IMR-90 (cell line): ENCODE results near the gene ITGB1BP2. TPM values are rescaled to one million over a fixed set of nuclear protein-coding genes. Genes with fewer than 3 reads are reported as not detected.

Experiments used
- ATAC-seq: fragments of 200-7000 bp; cut with Tn5 transposase; 2 replicates; pipeline ENCODE4 v1.9.1; 2020; ENCODE audit warnings: low read depth, mild to moderate bottlenecking, moderate library complexity
- BruUV-seq: library from RNA; stranded (reverse); fragments of 400-500 nt; replicated peaks from 2 replicates; lab custom pipeline; 2021; lab: Mats Ljungman, UMichigan
- CTCF ChIA-PET: fragments of 300-600 bp; formaldehyde crosslinking; extraction: SDS; loops from one replicate; lab custom pipeline; 2021; ENCODE audit warnings: antibody characterized with exemption; lab: Yijun Ruan, JAX
- POLR2A ChIA-PET: fragments of 300-600 bp; sonication (Branson Sonifier 250); formaldehyde crosslinking; loops from one replicate; lab custom pipeline; 2022; ENCODE audit warnings: antibody characterized with exemption; ENCODE audit not compliant: unreplicated experiment; lab: Charles Lee
- DNase-seq: peaks from one replicate; pipeline ENCODE4 v3.0.0; 2013
- H2AFZ ChIP-seq: replicated peaks from 2 replicates; pipeline ENCODE3; 2013; ENCODE audit warnings: low read length, mild to moderate bottlenecking; ENCODE audit not compliant: poor library complexity
- H2AK5ac ChIP-seq: 2 replicates; pipeline ENCODE4 v1.6.1; 2013; ENCODE audit warnings: low read depth, low read length, inconsistent platforms
- H2AK9ac ChIP-seq: replicated peaks from 2 replicates; pipeline ENCODE3; 2013; ENCODE audit warnings: mild to moderate bottlenecking, low read depth, low read length, moderate library complexity; ENCODE audit not compliant: poor library complexity
- H2BK120ac ChIP-seq: 2 replicates; pipeline ENCODE4 v1.6.1; 2013; ENCODE audit warnings: low read depth, low read length, inconsistent platforms
- H2BK15ac ChIP-seq: 3 replicates; pipeline ENCODE4 v1.6.1; 2013; ENCODE audit warnings: low read depth, low read length, inconsistent platforms
- H2BK20ac ChIP-seq: 2 replicates; pipeline ENCODE4 v1.6.1; 2013; ENCODE audit warnings: low read depth, mild to moderate bottlenecking, inconsistent platforms, low read length, moderate library complexity
- H2BK5ac ChIP-seq: 2 replicates; pipeline ENCODE4 v1.6.1; 2013; ENCODE audit warnings: mild to moderate bottlenecking, low read depth, low read length, inconsistent platforms; ENCODE audit not compliant: poor library complexity, severe bottlenecking
- H3K14ac ChIP-seq: replicated peaks from 2 replicates; pipeline ENCODE4 v1.6.1; 2013; ENCODE audit warnings: low read depth, low read length, inconsistent platforms
- H3K18ac ChIP-seq: 2 replicates; pipeline ENCODE4 v1.6.1; 2013; ENCODE audit warnings: low read depth, low read length, control low read depth
- H3K23ac ChIP-seq: 2 replicates; pipeline ENCODE4 v1.6.1; 2013; ENCODE audit warnings: low read depth, low read length, inconsistent platforms
- H3K27ac ChIP-seq: 2 replicates; pipeline ENCODE4 v1.5.1; 2013; ENCODE audit warnings: mild to moderate bottlenecking, control low read depth, low read length; ENCODE audit not compliant: insufficient read depth
- H3K27me3 ChIP-seq: 2 replicates; pipeline ENCODE4 v1.6.1; 2013; ENCODE audit warnings: low read length; ENCODE audit not compliant: control insufficient read depth, insufficient read depth
- H3K36me3 ChIP-seq: 2 replicates; pipeline ENCODE4 v1.6.1; 2013; ENCODE audit warnings: low read length, mixed read lengths; ENCODE audit not compliant: control insufficient read depth, insufficient read depth
- H3K4ac ChIP-seq: 2 replicates; pipeline ENCODE4 v1.6.1; 2013; ENCODE audit warnings: low read depth, low read length, inconsistent platforms
- H3K4me1 ChIP-seq: 2 replicates; pipeline ENCODE4 v1.6.1; 2013; ENCODE audit warnings: low read length, mixed read lengths; ENCODE audit not compliant: control insufficient read depth, insufficient read depth
- H3K4me2 ChIP-seq: 2 replicates; pipeline ENCODE4 v1.6.1; 2013; ENCODE audit warnings: low read depth, mild to moderate bottlenecking, control low read depth, low read length, moderate library complexity
- H3K4me3 ChIP-seq: 2 replicates; pipeline ENCODE4 v1.5.1; 2013; ENCODE audit warnings: low read depth, mild to moderate bottlenecking, control low read depth, low read length, moderate library complexity; ENCODE audit not compliant: insufficient read depth
- H3K56ac ChIP-seq: 2 replicates; pipeline ENCODE4 v1.6.1; 2013; ENCODE audit warnings: low read length, inconsistent platforms; ENCODE audit not compliant: insufficient read depth; ENCODE audit errors: extremely low read depth
- H3K79me1 ChIP-seq, 2 experiments: 2 replicates each; pipeline ENCODE4 v1.6.1; 2013; ENCODE audit warnings: low read length in 2 of 2, inconsistent platforms in 1 of 2, low read depth in 1 of 2
- H3K9ac ChIP-seq: 2 replicates; pipeline ENCODE4 v1.6.1; 2013; ENCODE audit warnings: low read depth, low read length, control low read depth
- H3K9me1 ChIP-seq: 2 replicates; pipeline ENCODE4 v1.6.1; 2013; ENCODE audit warnings: low read length, inconsistent platforms; ENCODE audit not compliant: insufficient read depth
- H3K9me3 ChIP-seq: 2 replicates; pipeline ENCODE4 v1.6.1; 2013; ENCODE audit warnings: low read length; ENCODE audit not compliant: control insufficient read depth, insufficient read depth
- H4K20me1 ChIP-seq: 2 replicates; pipeline ENCODE4 v1.6.1; 2013; ENCODE audit warnings: low read length, inconsistent platforms; ENCODE audit not compliant: insufficient read depth
- H4K5ac ChIP-seq: 2 replicates; pipeline ENCODE4 v1.6.1; 2013; ENCODE audit warnings: mild to moderate bottlenecking, low read depth, low read length, control low read depth
- H4K8ac ChIP-seq, 2 experiments: 2 replicates each; pipeline ENCODE4 v1.6.1; 2013; ENCODE audit warnings: low read depth in 2 of 2, low read length in 2 of 2, control low read depth in 1 of 2, inconsistent platforms in 1 of 2
- H4K91ac ChIP-seq: 2 replicates; pipeline ENCODE4 v1.6.1; 2013; ENCODE audit warnings: low read depth, low read length, inconsistent platforms; ENCODE audit not compliant: insufficient read depth
- BHLHE40 ChIP-seq: fragments of 150-350 bp; IDR thresholded peaks from 2 replicates; pipeline ENCODE4 v1.6.1; 2016; ENCODE audit warnings: mild to moderate bottlenecking, low read depth, low read length
- CEBPB ChIP-seq: IDR thresholded peaks from 2 replicates; pipeline ENCODE4 v1.6.1; 2012; ENCODE audit warnings: low read depth, low read length, improper control_type of control experiment
- CHD1 ChIP-seq: IDR thresholded peaks from 2 replicates; pipeline ENCODE4 v1.6.1; 2012; ENCODE audit warnings: low read depth, low read length, improper control_type of control experiment
- ELK1 ChIP-seq: fragments of 150-350 bp; IDR thresholded peaks from 2 replicates; pipeline ENCODE4 v1.6.1; 2016; ENCODE audit warnings: low read depth, mild to moderate bottlenecking, low read length, moderate library complexity, borderline replicate concordance
- FOS ChIP-seq: fragments of 150-350 bp; IDR thresholded peaks from 2 replicates; pipeline ENCODE4 v1.6.1; 2016; ENCODE audit warnings: low read depth, low read length
- MAFK ChIP-seq: IDR thresholded peaks from 2 replicates; pipeline ENCODE4 v1.6.1; 2012; ENCODE audit warnings: low read depth, low read length, improper control_type of control experiment
- MXI1 ChIP-seq: IDR thresholded peaks from 2 replicates; pipeline ENCODE4 v1.6.1; 2012; ENCODE audit warnings: low read depth, mild to moderate bottlenecking, low read length, moderate library complexity, borderline replicate concordance
- NFE2L2 ChIP-seq: fragments of 150-350 bp; IDR thresholded peaks from 2 replicates; pipeline ENCODE4 v1.6.1; 2016; ENCODE audit warnings: low read depth, mild to moderate bottlenecking, low read length
- POLR2A ChIP-seq: IDR thresholded peaks from 2 replicates; pipeline ENCODE4 v1.6.1; 2012; ENCODE audit warnings: mild to moderate bottlenecking, low read depth, low read length
- RAD21 ChIP-seq: IDR thresholded peaks from 2 replicates; pipeline ENCODE4 v1.6.1; 2012; ENCODE audit warnings: low read length, improper control_type of control experiment
- RCOR1 ChIP-seq: IDR thresholded peaks from 2 replicates; pipeline ENCODE4 v1.6.1; 2012; ENCODE audit warnings: mild to moderate bottlenecking, low read length, improper control_type of control experiment; ENCODE audit not compliant: insufficient replicate concordance
- RFX5 ChIP-seq: IDR thresholded peaks from 2 replicates; pipeline ENCODE4 v1.8.0; 2012; ENCODE audit warnings: low read depth, mild to moderate bottlenecking, low read length, moderate library complexity
- SMC3 ChIP-seq: fragments of 150-350 bp; IDR thresholded peaks from 2 replicates; pipeline ENCODE4 v1.6.1; 2016; ENCODE audit warnings: low read depth, mild to moderate bottlenecking, antibody characterized with exemption, low read length, moderate library complexity
- WGBS, 2 experiments: methylation state at CpG; one replicate each; pipeline versions ENCODE4 v1.1.5 to v1.1.7; 2013; ENCODE audit warnings: missing lambda C conversion rate in 2 of 2; ENCODE audit not compliant: insufficient read length in 1 of 2; ENCODE audit errors: extremely low coverage in 2 of 2; 5-methylcytosine and 5-hydroxymethylcytosine counted together
- dilution Hi-C: fragments of 300-500 bp; cut with HindIII; formaldehyde crosslinking; loops from one replicate; pipeline ENCODE4 v1.14.3; 2018; ENCODE audit warnings: low sequenced_read_pairs; ENCODE audit not compliant: unreplicated experiment
- in situ Hi-C: fragments of 300-500 bp; cut with MboI; formaldehyde crosslinking; loops from 3 replicates; pipeline ENCODE4 v1.14.3; 2019; ENCODE audit warnings: low sequenced_read_pairs, inconsistent platforms, mixed read lengths
- intact Hi-C: fragments of 100-400 bp; cut with micrococcal nuclease; formaldehyde crosslinking; loops from 2 replicates; pipeline ENCODE4 v1.10.0; 2022
- polyA plus RNA-seq, 3 experiments: library from polyadenylated mRNA; depleted of rRNA; stranded (reverse); fragments of >200 nt; gene quantifications; 2 replicates each; pipeline ENCODE4 v1.2.3, GENCODE V29; 2012; ENCODE audit warnings: low replicate concordance in 1 of 3
- total RNA-seq: library from RNA; depleted of rRNA; stranded (reverse); fragments of >200 nt; gene quantifications from 2 replicates; pipeline ENCODE4 v1.2.3, GENCODE V29; 2012
- TF ChIP-seq, protein P1 (sequence below): fragments of 150-350 bp; IDR thresholded peaks from 2 replicates; pipeline ENCODE4 v1.6.1; 2017; ENCODE audit warnings: mild to moderate bottlenecking, antibody characterized with exemption, low read length, low read depth
- TF ChIP-seq, protein P2 (sequence below): conservative IDR thresholded peaks from 2 replicates; pipeline ENCODE4 v1.5.1; 2012; ENCODE audit warnings: mild to moderate bottlenecking, low read depth, low read length, improper control_type of control experiment

The ITGB1BP2 gene
- total and polyA plus RNA-seq, 2 of the 4 experiments (the other 2 are of a cell fraction): 3.0 to 3.5 TPM

GRCh38 chrX:71304561-71304960, 3.0 kb downstream of the ITGB1BP2 start:
- H3K4ac ChIP-seq: no peak overlapping the region
- no peak overlapping the region for H2AK9ac ChIP-seq
- H2BK20ac ChIP-seq: no peak overlapping the region
- ChIA-PET POLR2A (no interaction called here), CTCF (no interaction called here)
- H3K27me3 ChIP-seq: no peaks in the 10 kb centered on the region
- no peak overlapping the region for H4K91ac ChIP-seq
- ATAC-seq: no peak
- no peak overlapping the region for H2BK15ac ChIP-seq
- WGBS, 2 experiments: no CpG with 5 or more reads among the region's 2 CpGs
- no peak overlapping the region for H3K56ac ChIP-seq
- no peak overlapping the region for H2AK5ac ChIP-seq
- H3K4me3 ChIP-seq: no peak overlapping the region
- H3K9ac ChIP-seq: no peak overlapping the region
- dilution Hi-C loops: no loop called here
- no peak overlapping the region for H2BK120ac ChIP-seq
- H3K27ac ChIP-seq: no peak overlapping the region
- H3K9me1 ChIP-seq: peaks cover 3% of the 10 kb centered on the region; the same call in 1 of the 2 replicates
- H2AFZ ChIP-seq: no peak overlapping the region
- no peak overlapping the region for H3K18ac ChIP-seq
- H4K20me1 ChIP-seq: peaks cover 7% of the 10 kb centered on the region; the same call in 1 of the 2 replicates
- H2BK5ac ChIP-seq: no peak overlapping the region
- no peak overlapping the region for H4K5ac ChIP-seq
- in situ Hi-C loops: no loop called here
- no peaks in the 10 kb centered on the region for H3K4me1 ChIP-seq
- peaks cover 13% of the 10 kb centered on the region for H3K36me3 ChIP-seq
- TF ChIP-seq BHLHE40: no peak
- TF ChIP-seq CEBPB: no peak
- TF ChIP-seq, protein P1, sequence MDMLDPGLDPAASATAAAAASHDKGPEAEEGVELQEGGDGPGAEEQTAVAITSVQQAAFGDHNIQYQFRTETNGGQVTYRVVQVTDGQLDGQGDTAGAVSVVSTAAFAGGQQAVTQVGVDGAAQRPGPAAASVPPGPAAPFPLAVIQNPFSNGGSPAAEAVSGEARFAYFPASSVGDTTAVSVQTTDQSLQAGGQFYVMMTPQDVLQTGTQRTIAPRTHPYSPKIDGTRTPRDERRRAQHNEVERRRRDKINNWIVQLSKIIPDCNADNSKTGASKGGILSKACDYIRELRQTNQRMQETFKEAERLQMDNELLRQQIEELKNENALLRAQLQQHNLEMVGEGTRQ: no peak
- no peak for TF ChIP-seq RFX5
- TF ChIP-seq MAFK: no peak
- no peak for TF ChIP-seq POLR2A
- no peak for TF ChIP-seq ELK1
- no peak for TF ChIP-seq RAD21
- no peak for TF ChIP-seq CHD1
- TF ChIP-seq MXI1: no peak
- no peak for TF ChIP-seq SMC3
- TF ChIP-seq NFE2L2: no peak
- TF ChIP-seq, protein P2, sequence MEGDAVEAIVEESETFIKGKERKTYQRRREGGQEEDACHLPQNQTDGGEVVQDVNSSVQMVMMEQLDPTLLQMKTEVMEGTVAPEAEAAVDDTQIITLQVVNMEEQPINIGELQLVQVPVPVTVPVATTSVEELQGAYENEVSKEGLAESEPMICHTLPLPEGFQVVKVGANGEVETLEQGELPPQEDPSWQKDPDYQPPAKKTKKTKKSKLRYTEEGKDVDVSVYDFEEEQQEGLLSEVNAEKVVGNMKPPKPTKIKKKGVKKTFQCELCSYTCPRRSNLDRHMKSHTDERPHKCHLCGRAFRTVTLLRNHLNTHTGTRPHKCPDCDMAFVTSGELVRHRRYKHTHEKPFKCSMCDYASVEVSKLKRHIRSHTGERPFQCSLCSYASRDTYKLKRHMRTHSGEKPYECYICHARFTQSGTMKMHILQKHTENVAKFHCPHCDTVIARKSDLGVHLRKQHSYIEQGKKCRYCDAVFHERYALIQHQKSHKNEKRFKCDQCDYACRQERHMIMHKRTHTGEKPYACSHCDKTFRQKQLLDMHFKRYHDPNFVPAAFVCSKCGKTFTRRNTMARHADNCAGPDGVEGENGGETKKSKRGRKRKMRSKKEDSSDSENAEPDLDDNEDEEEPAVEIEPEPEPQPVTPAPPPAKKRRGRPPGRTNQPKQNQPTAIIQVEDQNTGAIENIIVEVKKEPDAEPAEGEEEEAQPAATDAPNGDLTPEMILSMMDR: no peak
- TF ChIP-seq FOS: no peak
- TF ChIP-seq RCOR1: no peak
- no peak overlapping the region for H3K23ac ChIP-seq
- intact Hi-C loops: no loop called here
- no peaks in the 10 kb centered on the region for H3K9me3 ChIP-seq
- BruUV-seq: no TSS peak
- no peak overlapping the region for H3K14ac ChIP-seq
- H3K79me1 ChIP-seq: peaks cover 0 to 14% of the 10 kb centered on the region in 2 experiments; a peak in 2 of 4 replicates
- H3K4me2 ChIP-seq: no peak overlapping the region
- DNase-seq: no peak
- no peak overlapping the region for H4K8ac ChIP-seq
